Measurements from ENCODE around the gene BTBD16. TPM values are rescaled to one million over a fixed set of nuclear protein-coding genes. Genes with fewer than 3 reads are reported as not detected.
A peak's percentile ranks its signal among the peaks of the same experiment; 100 is the strongest.

BTBD16 gene
- total RNA-seq, 1 experiment from 2014 or later: not detected

DNA sequence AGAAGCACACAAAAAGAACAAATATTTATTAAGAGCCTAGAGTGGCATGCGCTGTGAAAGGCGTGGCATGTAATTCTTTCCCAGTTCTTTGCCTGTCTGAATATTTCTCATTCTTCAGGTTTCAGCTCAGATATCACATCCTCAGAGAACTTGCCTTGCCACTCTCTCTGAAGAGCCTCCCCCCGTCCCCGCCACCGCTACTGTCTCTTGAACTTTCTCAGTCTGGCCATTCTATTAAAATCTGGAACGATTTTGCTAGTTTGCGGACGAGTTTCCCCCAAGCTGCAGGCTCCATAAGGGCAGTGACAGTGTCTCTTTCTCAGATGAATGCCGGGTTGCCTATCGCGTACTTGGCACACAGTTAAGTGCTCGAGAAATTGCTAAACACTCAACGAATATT lies 102.6 kb downstream of the BTBD16 start:
- DNase-seq (ENCODE audit: low read depth): peak; percentile 3

DNA sequence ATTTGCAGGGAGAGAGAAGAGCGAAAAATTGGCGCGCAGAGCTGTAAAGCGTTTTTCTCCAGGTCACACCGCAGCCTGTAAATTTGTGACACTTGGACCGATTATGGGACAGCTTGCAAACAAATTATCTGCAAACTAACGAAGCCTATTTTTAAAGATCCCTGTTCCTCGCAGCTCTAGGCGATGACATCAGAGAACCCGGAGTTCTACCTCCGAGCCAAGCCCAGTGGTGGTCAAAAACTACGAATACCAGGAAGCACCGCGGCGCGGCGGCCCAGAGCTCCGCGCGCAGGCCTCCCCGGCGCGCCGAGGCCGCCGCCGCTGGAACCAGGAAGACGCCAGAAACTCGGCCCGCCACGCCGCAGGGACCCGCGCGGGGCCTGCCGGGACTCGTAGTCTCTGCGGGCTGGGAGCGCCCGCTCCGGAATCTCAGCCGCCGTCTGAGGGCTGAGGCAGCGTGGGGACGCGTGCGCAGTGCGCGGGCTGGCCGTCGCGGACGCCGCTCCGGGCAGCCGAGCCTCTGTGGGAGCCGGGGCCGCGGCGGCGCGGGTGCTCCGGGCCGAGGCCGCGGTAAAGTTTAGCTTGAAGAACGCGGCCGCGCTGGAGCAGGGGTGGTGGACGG lies 103.3 kb downstream of the BTBD16 start, which contains the start of gene PLEKHA1:
PLEKHA1 (plus strand) TSS at position 472 of the 622 bp plus-strand sequence. CDS start 18,493 bp downstream, outside the sequence.
- peak; percentile 91 for DNase-seq (ENCODE audit: low read depth)

DNA sequence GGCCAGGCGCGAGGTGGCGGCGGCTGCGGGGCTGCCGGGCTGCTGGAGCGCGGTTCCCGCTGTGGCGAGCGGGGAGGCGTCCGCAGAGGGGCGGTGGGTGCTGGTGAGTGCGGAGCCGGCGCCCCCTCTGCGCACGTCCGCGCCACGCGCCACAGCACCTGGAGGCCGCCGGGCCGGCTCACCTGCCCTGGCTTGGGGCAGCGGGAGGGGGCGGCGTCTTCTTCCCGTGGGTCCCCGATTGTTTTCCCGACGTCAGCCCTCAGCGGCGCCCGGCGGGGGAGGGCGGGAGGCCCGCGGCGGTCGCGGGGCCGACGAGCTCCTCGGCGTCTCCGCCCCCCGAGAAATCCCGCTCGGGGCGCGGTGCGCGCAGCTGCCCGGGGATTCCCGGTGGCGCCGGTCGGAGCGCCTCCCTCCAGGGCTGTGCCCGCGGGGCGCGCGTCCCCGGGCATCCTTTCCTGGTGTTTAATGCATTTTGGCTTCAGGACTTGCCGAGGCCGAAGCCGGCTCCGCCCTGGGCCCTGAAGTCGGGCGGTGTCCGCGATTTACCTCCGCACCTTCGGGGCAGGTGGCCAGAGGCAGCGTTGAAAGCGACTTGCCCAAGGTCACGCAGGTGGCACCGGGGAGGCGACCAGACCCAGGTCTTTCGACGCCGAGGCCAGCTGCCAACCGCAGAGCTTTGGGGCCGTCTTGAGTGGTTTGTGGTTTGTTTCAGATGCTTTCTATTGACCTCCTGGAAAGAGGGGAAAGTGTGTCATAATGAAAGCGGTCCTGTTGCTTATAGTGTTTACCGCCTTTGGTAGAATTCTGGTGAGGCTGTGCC lies 104.0 kb downstream of the BTBD16 start:
- DNase-seq (ENCODE audit: low read depth): peak; percentile 65

DNA sequence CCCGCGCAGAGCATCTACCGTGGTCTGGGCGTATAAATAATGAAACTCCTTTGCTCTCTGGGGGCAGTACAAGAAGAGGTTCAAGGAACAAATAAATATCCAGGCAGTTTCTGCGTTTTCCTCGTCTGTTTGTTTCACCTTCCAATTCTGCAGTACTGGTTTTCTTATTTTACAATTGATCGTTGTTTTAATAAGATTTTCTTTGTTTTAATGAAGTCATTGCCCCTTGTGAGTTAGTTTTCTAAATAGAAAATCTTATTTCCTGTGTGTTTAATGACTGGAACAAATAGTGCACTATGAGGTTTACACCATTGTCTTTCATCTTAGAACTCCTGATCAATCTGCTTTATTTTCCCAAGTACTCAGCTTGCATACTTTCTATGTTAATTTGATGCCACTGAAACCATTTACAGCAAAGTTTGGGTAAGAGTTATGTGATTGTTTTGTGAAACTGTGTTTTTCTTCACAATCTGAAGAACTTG lies 104.6 kb downstream of the BTBD16 start:
- DNase-seq (ENCODE audit: low read depth): no peak

DNA sequence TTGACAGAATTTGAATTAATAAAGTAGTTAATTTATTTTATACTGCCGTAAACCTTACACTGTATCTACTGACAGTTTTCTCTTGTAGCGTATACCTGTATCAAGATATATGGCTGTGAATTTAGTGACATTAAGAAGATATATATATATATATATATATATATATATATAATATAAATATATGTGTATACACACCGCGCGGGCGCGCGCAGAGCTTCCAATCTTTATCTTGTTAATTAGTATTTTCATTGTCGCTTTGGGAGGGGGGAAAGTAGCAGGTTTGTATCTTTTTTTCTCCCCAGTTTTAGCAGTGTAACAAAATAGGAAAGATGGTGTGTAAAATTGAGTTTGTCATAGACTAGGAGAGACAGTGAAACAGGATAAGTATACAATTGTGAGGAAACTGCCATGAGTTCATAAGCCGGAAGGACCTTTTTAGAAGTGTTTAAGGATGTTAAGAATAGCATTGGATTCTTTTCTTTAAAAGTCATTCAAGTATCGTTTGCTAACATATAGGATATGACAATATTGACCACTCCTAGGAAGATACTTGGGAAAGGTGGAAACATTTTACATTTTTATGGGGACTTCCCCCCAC lies 105.4 kb downstream of the BTBD16 start:
- DNase-seq (ENCODE audit: low read depth): no peak

DNA sequence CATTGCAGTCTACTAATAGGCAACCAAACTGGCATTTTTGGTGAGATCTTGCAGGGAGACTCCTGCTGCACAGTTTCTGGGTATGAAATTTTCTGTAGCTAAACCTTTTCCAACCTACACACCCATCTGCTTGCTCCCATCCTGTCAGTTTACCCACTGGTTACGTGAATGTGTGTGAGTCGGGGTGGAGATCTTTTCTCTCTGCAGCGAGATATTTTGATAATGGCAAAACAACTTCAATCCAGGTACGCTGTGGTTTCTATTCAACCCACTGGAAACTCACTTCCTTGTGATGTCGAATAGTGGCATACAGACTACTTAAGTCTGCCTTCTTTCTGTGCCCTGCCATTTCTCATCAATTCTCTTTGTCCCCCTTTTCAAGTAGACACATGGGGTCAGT lies 107.9 kb downstream of the BTBD16 start:
- DNase-seq (ENCODE audit: low read depth): no peak

DNA sequence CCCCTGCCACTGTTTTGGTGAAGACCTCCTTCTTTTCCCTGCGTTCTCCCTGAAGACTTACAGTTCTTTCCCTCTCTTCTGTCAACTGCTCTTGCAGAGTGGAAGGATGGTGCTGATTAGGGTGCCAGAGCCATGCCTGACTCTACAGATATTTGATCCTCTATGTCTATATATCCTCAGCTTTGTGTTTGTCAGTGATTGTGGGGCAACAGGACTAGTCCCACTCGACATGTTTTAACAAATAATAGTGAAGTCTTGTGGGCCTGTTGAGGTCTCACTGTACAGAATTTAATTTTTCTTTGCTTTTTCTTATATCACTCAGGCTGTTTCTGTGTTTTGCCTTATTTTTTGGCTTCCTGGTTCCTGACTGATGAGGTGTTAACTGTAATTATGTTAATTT lies 108.4 kb downstream of the BTBD16 start:
- DNase-seq (ENCODE audit: low read depth): no peak

DNA sequence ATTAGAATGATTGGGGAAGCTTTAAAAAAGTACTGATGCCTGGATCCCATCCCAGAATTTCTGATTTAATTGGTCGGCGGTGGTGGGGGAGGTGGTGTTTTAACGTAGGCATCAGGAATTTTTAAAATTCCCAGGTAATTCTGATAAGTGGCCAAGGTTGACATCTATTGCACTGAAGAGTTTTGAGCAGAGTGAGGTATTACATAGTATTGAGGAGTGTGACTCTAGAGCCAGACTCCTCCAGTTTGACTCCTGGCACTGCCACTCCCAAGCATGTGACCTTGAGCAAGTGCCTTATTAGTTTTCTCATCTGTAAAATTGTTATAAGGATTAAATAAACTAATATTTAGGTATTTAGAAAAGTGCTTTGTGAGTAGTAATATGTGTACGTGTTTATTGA lies 109.6 kb downstream of the BTBD16 start:
- DNase-seq (ENCODE audit: low read depth): no peak

DNA sequence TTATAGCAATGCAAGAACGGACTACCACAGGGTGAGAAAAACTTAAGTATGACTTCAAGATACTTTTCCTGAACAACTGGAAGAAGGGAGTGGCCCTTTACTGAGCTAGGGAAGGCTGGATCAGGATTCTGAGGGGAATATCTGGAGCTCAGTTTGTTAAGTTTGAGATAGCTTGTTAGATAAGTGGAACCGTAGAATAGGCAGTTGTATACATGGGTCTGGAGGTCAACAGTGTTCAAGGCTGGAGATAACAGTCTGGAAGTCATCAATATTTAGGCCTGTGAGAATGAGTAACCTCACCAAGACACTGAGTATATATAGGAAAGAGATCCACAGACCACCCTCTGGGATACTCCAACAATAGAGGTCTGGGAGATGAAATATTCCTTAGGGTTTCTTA lies 110.6 kb downstream of the BTBD16 start:
- DNase-seq (ENCODE audit: low read depth): no peak

DNA sequence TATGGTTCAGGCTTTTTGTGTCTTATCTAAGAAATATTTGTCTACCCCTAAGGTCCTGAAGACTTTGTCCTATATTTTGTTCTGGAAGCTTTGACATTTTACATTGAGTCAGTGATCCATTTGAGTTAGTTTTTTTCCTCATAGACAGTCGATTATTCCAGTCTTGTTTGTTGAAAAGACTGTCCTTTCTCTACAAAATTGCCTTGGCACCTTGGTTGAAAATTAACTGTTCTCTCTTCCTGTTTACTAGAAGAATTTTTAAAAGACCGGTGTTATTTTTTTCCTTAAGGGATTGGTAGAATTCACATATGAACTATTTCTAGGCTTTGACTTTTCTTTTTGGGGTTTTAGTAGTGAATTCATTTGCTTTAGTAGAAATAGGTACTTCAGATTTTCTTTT lies 115.4 kb downstream of the BTBD16 start:
- DNase-seq (ENCODE audit: low read depth): no peak

DNA sequence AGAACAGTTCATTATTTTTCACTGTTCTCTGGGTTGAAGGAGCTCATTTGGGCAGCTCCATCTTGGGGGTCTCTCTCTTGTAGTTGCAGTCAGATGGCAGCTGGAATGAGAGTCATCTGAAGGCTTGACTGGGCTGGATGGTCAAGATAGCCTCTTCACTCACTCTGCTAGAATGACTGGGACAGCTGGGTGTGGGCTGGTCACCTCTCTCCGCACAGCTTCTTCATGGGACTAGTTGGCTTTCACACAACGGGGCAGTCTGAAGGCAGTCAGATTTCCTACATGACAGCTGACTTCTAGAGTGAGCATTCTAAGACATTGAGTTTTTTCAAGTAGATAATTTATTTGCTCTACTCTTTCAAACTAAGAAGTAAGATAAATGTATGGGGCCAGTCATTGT lies 116.5 kb downstream of the BTBD16 start:
- no peak for DNase-seq (ENCODE audit: low read depth)

Other genes starting within 250 kb of the BTBD16 start
- 10.0 and 15.8 TPM in 2 replicates for gene PLEKHA1, start 103.4 kb downstream of the BTBD16 start, total RNA-seq (2014; rRNA removed; shearing (Covaris generic))
- not detected in 2 replicates for gene ARMS2, start 183.4 kb downstream of the BTBD16 start, total RNA-seq (2014; rRNA removed; shearing (Covaris generic))
- 136 and 182 TPM in 2 replicates for gene HTRA1, start 190.3 kb downstream of the BTBD16 start, total RNA-seq (2014; rRNA removed; shearing (Covaris generic))